Calu3 (cell line): ENCODE data around the gene TENM4. TPM values are rescaled to one million over a fixed set of nuclear protein-coding genes. Genes with fewer than 3 reads are reported as not detected.

ENCODE experiments used
- BruUV-seq: library from RNA; stranded (reverse); fragments of 400-500 nt; replicated peaks from 2 replicates; lab custom pipeline; 2021; lab: Mats Ljungman, UMichigan
- CTCF ChIA-PET: fragments of 300-600 bp; sonication (Branson Sonifier 250); formaldehyde crosslinking; loops from one replicate; lab custom pipeline; 2022; ENCODE audit warnings: antibody characterized with exemption; lab: Charles Lee
- DNase-seq: peaks from one replicate; pipeline ENCODE4 v3.0.0; 2022
- H3K27ac Mint-ChIP-seq: one replicate; pipeline ENCODE4 v1.8.0; 2022; ENCODE audit warnings: mixed read lengths; ENCODE audit not compliant: unreplicated experiment
- H3K27me3 Mint-ChIP-seq: one replicate; pipeline ENCODE4 v1.8.0; 2022; ENCODE audit warnings: mixed read lengths; ENCODE audit not compliant: unreplicated experiment
- H3K36me3 Mint-ChIP-seq: one replicate; pipeline ENCODE4 v1.8.0; 2022; ENCODE audit warnings: mild to moderate bottlenecking, moderate library complexity, mixed read lengths; ENCODE audit not compliant: insufficient read depth, unreplicated experiment
- H3K4me1 Mint-ChIP-seq: one replicate; pipeline ENCODE4 v1.8.0; 2022; ENCODE audit warnings: mild to moderate bottlenecking, low read depth, mixed read lengths; ENCODE audit not compliant: unreplicated experiment
- H3K4me3 Mint-ChIP-seq: one replicate; pipeline ENCODE4 v1.8.0; 2022; ENCODE audit warnings: mild to moderate bottlenecking, low read depth, moderate library complexity, mixed read lengths; ENCODE audit not compliant: unreplicated experiment
- H3K9me3 Mint-ChIP-seq: one replicate; pipeline ENCODE4 v1.8.0; 2022; ENCODE audit warnings: low read depth, mixed read lengths; ENCODE audit not compliant: unreplicated experiment
- intact Hi-C: fragments of 100-400 bp; cut with micrococcal nuclease; formaldehyde crosslinking; loops from one replicate; pipeline ENCODE4 v1.10.0; 2022; ENCODE audit not compliant: unreplicated experiment
- total RNA-seq: library from RNA; stranded (reverse); gene quantifications from 2 replicates; pipeline ENCODE4 v1.2.3, GENCODE V29; 2022
- TF ChIP-seq, protein P1 (sequence below): fragments of 200-600 bp; IDR thresholded peaks from one replicate; pipeline ENCODE4 v1.8.0; 2022; ENCODE audit warnings: antibody characterized with exemption; ENCODE audit not compliant: unreplicated experiment

Gene TENM4
- total RNA-seq, 1 experiment from 2014 or later, result not detected

DNA sequence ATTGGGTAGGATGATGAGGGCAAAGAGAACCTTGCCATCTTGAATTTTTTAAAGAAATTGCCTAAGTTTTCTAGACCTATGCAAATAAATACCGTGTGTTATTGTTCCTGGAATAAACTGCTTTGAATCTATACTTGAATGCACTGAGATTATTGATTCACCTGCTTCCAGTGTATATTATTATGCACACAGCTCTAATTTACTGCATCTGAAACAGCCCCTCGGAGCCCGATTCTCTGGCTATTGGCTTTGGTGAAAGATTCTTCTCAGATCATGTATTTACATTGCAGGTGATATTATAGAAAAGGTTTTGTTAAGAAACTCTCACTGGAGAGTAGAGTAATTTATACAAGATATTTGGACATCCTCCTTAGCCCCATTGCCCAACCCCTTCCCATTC is 254.2 kb downstream of the TENM4 start:
- Mint-ChIP-seq H3K4me1 (no peaks in the 10 kb centered on the region), H3K36me3 (no peaks in the 10 kb centered on the region), H3K27me3 (no peaks in the 10 kb centered on the region), H3K27ac (no peak overlapping the region), H3K4me3 (no peak overlapping the region), H3K9me3 (no peaks in the 10 kb centered on the region)
- TF ChIP-seq, protein P1, sequence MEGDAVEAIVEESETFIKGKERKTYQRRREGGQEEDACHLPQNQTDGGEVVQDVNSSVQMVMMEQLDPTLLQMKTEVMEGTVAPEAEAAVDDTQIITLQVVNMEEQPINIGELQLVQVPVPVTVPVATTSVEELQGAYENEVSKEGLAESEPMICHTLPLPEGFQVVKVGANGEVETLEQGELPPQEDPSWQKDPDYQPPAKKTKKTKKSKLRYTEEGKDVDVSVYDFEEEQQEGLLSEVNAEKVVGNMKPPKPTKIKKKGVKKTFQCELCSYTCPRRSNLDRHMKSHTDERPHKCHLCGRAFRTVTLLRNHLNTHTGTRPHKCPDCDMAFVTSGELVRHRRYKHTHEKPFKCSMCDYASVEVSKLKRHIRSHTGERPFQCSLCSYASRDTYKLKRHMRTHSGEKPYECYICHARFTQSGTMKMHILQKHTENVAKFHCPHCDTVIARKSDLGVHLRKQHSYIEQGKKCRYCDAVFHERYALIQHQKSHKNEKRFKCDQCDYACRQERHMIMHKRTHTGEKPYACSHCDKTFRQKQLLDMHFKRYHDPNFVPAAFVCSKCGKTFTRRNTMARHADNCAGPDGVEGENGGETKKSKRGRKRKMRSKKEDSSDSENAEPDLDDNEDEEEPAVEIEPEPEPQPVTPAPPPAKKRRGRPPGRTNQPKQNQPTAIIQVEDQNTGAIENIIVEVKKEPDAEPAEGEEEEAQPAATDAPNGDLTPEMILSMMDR, result no peak
- BruUV-seq, result no TSS peak
- CTCF ChIA-PET, result interaction anchor here (0.6 kb wide), 1 partner anchor 1002 kb away, joined by 4 read pairs; no protein-coding TSS in a partner anchor
- intact Hi-C loops, result no loop called here
- DNase-seq, result no peak

DNA sequence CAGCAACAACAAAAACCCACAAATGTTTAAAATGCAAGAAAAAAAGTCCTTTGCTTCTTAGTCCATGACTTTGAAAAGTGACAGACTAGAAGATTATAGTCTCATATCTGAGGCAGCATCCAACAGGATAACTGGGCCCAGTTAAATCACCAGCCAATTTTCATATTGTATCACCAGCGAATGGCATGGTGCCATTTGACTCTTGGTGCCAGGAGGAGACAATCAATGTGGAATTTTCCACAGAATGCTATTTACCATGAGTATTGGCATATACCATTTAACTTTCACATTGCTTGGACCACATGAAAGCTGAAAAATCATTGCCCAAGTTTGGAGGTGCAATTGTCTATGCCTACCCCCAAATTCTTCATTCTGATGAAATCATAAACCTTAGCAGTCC is 255.5 kb downstream of the TENM4 start:
- Mint-ChIP-seq H3K4me1 (no peaks in the 10 kb centered on the region), H3K27ac (no peak overlapping the region), H3K9me3 (no peaks in the 10 kb centered on the region), H3K4me3 (no peak overlapping the region), H3K36me3 (no peaks in the 10 kb centered on the region), H3K27me3 (no peaks in the 10 kb centered on the region)
- TF ChIP-seq, protein P1, result no peak
- no peak for DNase-seq
- intact Hi-C loops, result no loop called here
- CTCF ChIA-PET, result no interaction called here
- BruUV-seq, result no TSS peak

DNA sequence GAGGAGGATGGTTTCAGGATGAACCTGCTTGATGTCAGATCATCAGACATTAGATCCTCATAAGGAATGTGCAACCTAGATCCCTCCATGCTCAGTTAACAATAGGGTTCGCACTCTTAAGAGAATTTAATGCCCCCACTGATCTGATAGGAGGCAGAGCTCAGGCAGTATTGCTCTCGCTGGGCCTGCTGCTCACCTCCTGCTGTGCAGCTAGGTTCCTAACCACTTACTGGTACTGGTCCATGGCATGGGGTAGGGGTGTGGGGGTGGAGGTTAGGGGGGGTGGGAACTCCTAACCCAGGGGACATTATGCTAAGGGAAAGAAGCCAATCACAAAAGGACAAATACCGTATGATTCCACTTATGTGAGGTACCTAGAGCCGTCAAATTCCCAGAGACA is 256.5 kb downstream of the TENM4 start:
- no TSS peak for BruUV-seq
- TF ChIP-seq, protein P1, result no peak
- CTCF ChIA-PET, result no interaction called here
- DNase-seq, result no peak
- no peaks in the 10 kb centered on the region for H3K27me3 Mint-ChIP-seq
- intact Hi-C loops, result no loop called here
- H3K36me3 Mint-ChIP-seq, result no peaks in the 10 kb centered on the region
- H3K4me1 Mint-ChIP-seq, result no peaks in the 10 kb centered on the region
- H3K27ac Mint-ChIP-seq, result no peak overlapping the region
- no peaks in the 10 kb centered on the region for H3K9me3 Mint-ChIP-seq
- H3K4me3 Mint-ChIP-seq, result no peak overlapping the region

DNA sequence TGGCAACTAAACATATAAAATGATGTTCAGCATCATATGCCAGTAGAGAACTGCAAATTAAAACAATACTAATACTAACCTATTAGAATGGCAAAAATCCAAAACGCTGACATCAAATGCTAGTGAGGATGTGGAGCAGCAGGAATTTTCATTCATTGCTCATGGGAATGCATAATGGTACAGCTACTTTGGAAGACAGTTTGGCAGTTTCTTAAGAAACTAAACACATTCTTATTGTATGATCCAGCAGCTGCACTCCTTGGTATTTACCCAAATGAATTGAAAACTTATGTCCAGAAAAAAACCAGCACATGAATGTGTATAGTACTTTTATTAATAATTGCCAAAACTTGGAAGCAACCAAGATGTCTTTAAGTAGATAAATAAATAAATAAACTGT is 258.0 kb downstream of the TENM4 start:
- Mint-ChIP-seq H3K9me3 (peaks cover 2% of the 10 kb centered on the region), H3K4me1 (no peaks in the 10 kb centered on the region), H3K27ac (no peak overlapping the region), H3K27me3 (peaks cover 10% of the 10 kb centered on the region), H3K36me3 (no peaks in the 10 kb centered on the region), H3K4me3 (no peak overlapping the region)
- TF ChIP-seq, protein P1, result no peak
- intact Hi-C loops, result no loop called here
- CTCF ChIA-PET, result no interaction called here
- no TSS peak for BruUV-seq
- DNase-seq, result no peak
